Stimulated activated naive CD4-positive, alpha-beta T cell (primary cell): ENCODE results near the gene DGKZ.

Experiments used
- DNase-seq, 6 experiments: peaks; one replicate each; lab custom pipeline; 2025; lab: John Stamatoyannopoulos, UW

The DGKZ gene

GRCh38 chr11:46392421-46393230, 45.4 kb downstream of the DGKZ start:
- peak; percentile 50 to 80 (median 67) for DNase-seq

- DNase-seq, result no peak
These were observed 46.0 kb downstream of the DGKZ start for GRCh38 chr11:46393231-46393616.

- DNase-seq, result no peak
These were observed 46.5 kb downstream of the DGKZ start for GRCh38 chr11:46393759-46394158.

- no peak for DNase-seq
These were observed 50.3 kb downstream of the DGKZ start for GRCh38 chr11:46397526-46397925.

GRCh38 chr11:46402957-46403902, 56.0 kb downstream of the DGKZ start:
- no peak for DNase-seq

GRCh38 chr11:46404476-46405017, 57.3 kb downstream of the DGKZ start:
- no peak for DNase-seq

- no peak for DNase-seq
These were observed 60.4 kb downstream of the DGKZ start for GRCh38 chr11:46407635-46408034.

GRCh38 chr11:46408407-46408986, 61.2 kb downstream of the DGKZ start:
- DNase-seq, result no peak

- DNase-seq, result no peak
These were observed 62.8 kb downstream of the DGKZ start for GRCh38 chr11:46410021-46410420.

GRCh38 chr11:46413760-46414465, 66.7 kb downstream of the DGKZ start:
- no peak for DNase-seq

GRCh38 chr11:46414466-46414796, 67.2 kb downstream of the DGKZ start:
- peak in 1 of 6 experiments; percentile 12 for DNase-seq

- no peak for DNase-seq
These were observed 67.6 kb downstream of the DGKZ start for GRCh38 chr11:46414879-46415278.

GRCh38 chr11:46417711-46418110, 70.4 kb downstream of the DGKZ start:
- no peak for DNase-seq

- DNase-seq, result no peak
These were observed 71.5 kb downstream of the DGKZ start for GRCh38 chr11:46418751-46419150.

GRCh38 chr11:46420513-46420912, 73.2 kb downstream of the DGKZ start:
- DNase-seq, result no peak

GRCh38 chr11:46421257-46421880, 74.1 kb downstream of the DGKZ start:
- DNase-seq, result no peak

GRCh38 chr11:46422588-46422987, 75.3 kb downstream of the DGKZ start:
- no peak for DNase-seq

GRCh38 chr11:46426233-46426991, 79.1 kb downstream of the DGKZ start:
- DNase-seq, result no peak

- no peak for DNase-seq
These were observed 80.1 kb downstream of the DGKZ start for GRCh38 chr11:46427364-46427763.

- DNase-seq, result no peak
These were observed 82.5 kb downstream of the DGKZ start for GRCh38 chr11:46429717-46430116.
